Peyer's patch (tissue), 4 donors: ENCODE data around the gene IFT22. TPM values are rescaled to one million over a fixed set of nuclear protein-coding genes. Genes with fewer than 3 reads are reported as not detected.

Experiments
- DNase-seq, 3 donors: peaks; one replicate each; pipeline ENCODE4 v3.0.0-alpha.2; 2017 to 2019
- H3K27ac ChIP-seq, 4 donors: fragments of 200-600 bp; sonication (generic); one replicate each; pipeline ENCODE4 v1.5.1; 2016 to 2019
- H3K27me3 ChIP-seq, 2 donors: fragments of 200-600 bp; sonication (generic); one replicate each; pipeline ENCODE4 v1.5.1; 2019
- H3K36me3 ChIP-seq, 3 donors: fragments of 200-600 bp; sonication (generic); one replicate each; pipeline ENCODE4 v1.5.1; 2016 to 2019
- H3K4me1 ChIP-seq, 4 donors: fragments of 200-600 bp; sonication (generic); one replicate each; pipeline ENCODE4 v1.5.1; 2016 to 2019
- H3K4me3 ChIP-seq, 4 donors: fragments of 200-600 bp; sonication (generic); 1 replicate in 3 of 4; 2 replicates in 1 of 4; pipeline ENCODE4 v1.5.1; 2016 to 2019; ENCODE audit warnings: mild to moderate bottlenecking in 1 of 4
- H3K9me3 ChIP-seq, 4 donors: fragments of 200-600 bp; sonication (generic); one replicate each; pipeline ENCODE4 v1.5.1; 2016 to 2019; ENCODE audit warnings: mild to moderate bottlenecking in 1 of 4
- POLR2A ChIP-seq, 2 donors: fragments of 450-650 bp; IDR thresholded peaks; one replicate each; pipeline ENCODE4 v1.5.1; 2017; ENCODE audit warnings: antibody characterized with exemption in 2 of 2, mild to moderate bottlenecking in 2 of 2, moderate library complexity in 2 of 2
- total RNA-seq, 4 donors: library from RNA; depleted of rRNA; stranded (reverse); fragments of >200 nt; gene quantifications; one replicate each; pipeline ENCODE4 v1.1.0, GENCODE V29; 2016
- TF ChIP-seq, protein P1 (sequence below), 6 experiments: fragments of 450-650 bp in 4 of 6; fragments of 200-600 bp in 2 of 6; sonication (generic) in 1 of 6; IDR thresholded peaks; one replicate each; pipeline ENCODE4 v1.5.1; 2017 to 2019; ENCODE audit warnings: antibody characterized with exemption in 6 of 6, mild to moderate bottlenecking in 3 of 6, moderate library complexity in 1 of 6

IFT22 gene
- total RNA-seq, 4 donors from 2014 or later: 0.85 to 4.6 (median 2.3) TPM

DNA sequence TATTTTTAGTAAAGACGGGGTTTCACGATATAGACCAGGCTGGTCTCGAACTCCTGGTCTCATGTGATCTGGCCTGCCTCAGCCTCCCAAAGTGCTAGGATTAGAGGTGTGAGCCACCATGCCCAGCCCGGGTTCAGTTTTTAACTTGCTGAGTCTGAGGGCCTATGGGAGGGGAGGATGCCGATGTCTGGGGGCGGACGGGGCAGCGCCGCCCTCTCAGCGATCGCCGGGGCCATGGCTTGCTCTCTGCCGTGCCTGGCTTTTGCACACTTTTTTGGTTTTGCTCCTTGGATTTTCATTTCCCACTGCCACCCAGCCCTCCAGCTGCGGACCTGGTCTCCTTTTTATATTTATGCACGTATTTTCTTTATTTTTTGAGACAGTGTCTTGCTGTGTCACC, 25.9 kb upstream of the IFT22 start:
- no peak overlapping the region for H3K27ac ChIP-seq
- no peaks in the 10 kb centered on the region for H3K9me3 ChIP-seq
- H3K4me1 ChIP-seq: peaks cover 0 to 5% (median 0%) of the 10 kb centered on the region in 4 donors
- no peaks in the 10 kb centered on the region for H3K27me3 ChIP-seq
- TF ChIP-seq, protein P1, sequence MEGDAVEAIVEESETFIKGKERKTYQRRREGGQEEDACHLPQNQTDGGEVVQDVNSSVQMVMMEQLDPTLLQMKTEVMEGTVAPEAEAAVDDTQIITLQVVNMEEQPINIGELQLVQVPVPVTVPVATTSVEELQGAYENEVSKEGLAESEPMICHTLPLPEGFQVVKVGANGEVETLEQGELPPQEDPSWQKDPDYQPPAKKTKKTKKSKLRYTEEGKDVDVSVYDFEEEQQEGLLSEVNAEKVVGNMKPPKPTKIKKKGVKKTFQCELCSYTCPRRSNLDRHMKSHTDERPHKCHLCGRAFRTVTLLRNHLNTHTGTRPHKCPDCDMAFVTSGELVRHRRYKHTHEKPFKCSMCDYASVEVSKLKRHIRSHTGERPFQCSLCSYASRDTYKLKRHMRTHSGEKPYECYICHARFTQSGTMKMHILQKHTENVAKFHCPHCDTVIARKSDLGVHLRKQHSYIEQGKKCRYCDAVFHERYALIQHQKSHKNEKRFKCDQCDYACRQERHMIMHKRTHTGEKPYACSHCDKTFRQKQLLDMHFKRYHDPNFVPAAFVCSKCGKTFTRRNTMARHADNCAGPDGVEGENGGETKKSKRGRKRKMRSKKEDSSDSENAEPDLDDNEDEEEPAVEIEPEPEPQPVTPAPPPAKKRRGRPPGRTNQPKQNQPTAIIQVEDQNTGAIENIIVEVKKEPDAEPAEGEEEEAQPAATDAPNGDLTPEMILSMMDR (IDR thresholded peaks at IDR 0.05): no peak
- no peak for TF ChIP-seq POLR2A (IDR thresholded peaks at IDR 0.05)
- no peaks in the 10 kb centered on the region for H3K36me3 ChIP-seq
- no peak for DNase-seq
- no peak overlapping the region for H3K4me3 ChIP-seq

DNA sequence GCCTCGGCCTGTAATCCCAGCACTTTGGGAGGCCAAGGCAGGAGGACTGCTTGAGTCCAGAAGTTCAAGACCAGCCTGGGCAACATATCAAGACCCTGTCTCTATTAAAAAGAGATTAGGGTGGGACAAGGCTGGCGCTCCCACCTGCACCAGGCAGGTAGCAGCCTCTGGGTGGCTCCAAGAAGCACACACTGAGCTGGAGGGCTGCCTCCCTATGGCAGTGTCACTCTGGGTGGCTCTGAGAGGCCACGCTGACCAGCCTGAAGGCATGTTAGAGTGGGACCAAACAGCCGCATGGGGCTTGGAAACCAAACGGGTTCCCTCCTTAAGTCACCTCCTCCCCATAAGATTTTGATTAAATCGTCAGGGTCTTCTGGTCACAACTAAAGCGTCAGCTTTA, 21.3 kb upstream of the IFT22 start:
- Histone ChIP-seq H3K36me3 (no peaks in the 10 kb centered on the region), H3K4me1 (no peaks in the 10 kb centered on the region), H3K27ac (no peak overlapping the region), H3K27me3 (no peaks in the 10 kb centered on the region), H3K9me3 (no peaks in the 10 kb centered on the region), H3K4me3 (no peak overlapping the region)
- no peak for DNase-seq
- TF ChIP-seq, protein P1 (IDR thresholded peaks at IDR 0.05): no peak
- TF ChIP-seq POLR2A (IDR thresholded peaks at IDR 0.05): no peak

DNA sequence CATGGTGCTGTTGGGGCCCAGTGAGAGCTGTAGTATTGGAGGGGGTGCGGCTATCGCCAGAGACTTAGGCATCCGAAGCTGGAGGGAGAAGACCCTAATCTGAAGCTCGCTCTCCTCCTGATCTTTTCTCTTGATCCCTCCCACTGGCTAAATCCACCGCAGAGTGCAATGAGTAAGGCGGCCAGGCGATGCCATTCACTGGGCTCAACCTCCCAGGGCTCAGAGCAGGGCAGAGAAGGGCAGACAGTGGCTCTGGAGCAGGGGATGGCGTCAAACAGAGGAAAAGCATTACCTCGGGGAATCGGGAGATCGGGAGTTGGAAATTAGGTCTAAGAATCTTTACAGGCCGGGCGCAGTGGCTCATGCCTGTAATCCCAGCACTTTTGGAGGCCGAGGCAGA, 18.8 kb upstream of the IFT22 start:
- DNase-seq: no peak
- Histone ChIP-seq H3K27ac (no peak overlapping the region), H3K27me3 (no peaks in the 10 kb centered on the region), H3K36me3 (no peaks in the 10 kb centered on the region), H3K9me3 (no peaks in the 10 kb centered on the region), H3K4me1 (no peaks in the 10 kb centered on the region), H3K4me3 (no peak overlapping the region)
- TF ChIP-seq, protein P1 (IDR thresholded peaks at IDR 0.05): no peak
- no peak for TF ChIP-seq POLR2A (IDR thresholded peaks at IDR 0.05)

DNA sequence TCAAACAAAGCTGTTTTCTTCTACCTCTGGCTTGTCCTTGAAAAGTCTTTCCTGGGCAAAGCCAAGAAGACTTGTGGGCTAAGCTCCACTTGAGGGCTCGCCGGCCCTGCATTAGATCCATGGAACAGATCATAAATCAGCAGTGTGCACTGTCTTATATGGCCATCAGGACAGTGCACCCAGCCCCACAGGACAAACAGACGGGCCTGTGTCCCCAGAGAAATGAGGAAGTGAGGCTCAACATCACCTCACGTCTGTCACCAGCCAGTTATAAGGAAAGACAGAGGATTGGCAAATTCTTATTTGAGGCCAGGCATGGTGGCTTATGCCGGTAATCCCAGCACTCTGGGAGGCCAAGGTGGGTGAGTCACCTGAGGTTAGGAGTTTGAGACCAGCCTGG, 12.3 kb upstream of the IFT22 start:
- H3K4me3 ChIP-seq: no peak overlapping the region
- H3K27me3 ChIP-seq: no peaks in the 10 kb centered on the region
- TF ChIP-seq POLR2A (IDR thresholded peaks at IDR 0.05): no peak
- TF ChIP-seq, protein P1 (IDR thresholded peaks at IDR 0.05): no peak
- no peak overlapping the region for H3K27ac ChIP-seq
- H3K36me3 ChIP-seq: no peaks in the 10 kb centered on the region
- DNase-seq: no peak
- H3K4me1 ChIP-seq: no peaks in the 10 kb centered on the region
- H3K9me3 ChIP-seq: no peaks in the 10 kb centered on the region

DNA sequence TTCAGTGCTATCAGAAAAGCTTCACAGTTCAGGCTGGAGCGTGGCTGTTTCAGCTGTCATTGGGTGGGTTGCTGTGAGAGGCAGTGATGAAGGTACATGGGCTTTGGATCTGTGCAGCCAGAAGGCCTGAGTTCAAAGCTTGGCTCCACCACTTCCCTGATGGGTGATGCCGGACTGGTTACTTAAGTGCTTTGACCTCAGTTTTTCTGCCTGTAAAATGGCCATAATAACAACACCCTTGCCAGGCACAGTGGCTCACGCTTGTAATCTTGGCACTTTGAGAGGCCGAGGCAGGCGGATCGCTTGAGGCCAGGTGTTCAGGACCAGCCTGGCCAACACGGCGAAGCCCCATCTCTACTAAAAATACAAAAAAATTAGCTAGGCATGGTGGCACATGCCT, 10.4 kb upstream of the IFT22 start:
- Histone ChIP-seq H3K27me3 (no peaks in the 10 kb centered on the region), H3K27ac (no peak overlapping the region), H3K9me3 (no peaks in the 10 kb centered on the region), H3K4me1 (no peaks in the 10 kb centered on the region), H3K36me3 (no peaks in the 10 kb centered on the region), H3K4me3 (no peak overlapping the region)
- DNase-seq: no peak
- no peak for TF ChIP-seq POLR2A (IDR thresholded peaks at IDR 0.05)
- TF ChIP-seq, protein P1 (IDR thresholded peaks at IDR 0.05): no peak

DNA sequence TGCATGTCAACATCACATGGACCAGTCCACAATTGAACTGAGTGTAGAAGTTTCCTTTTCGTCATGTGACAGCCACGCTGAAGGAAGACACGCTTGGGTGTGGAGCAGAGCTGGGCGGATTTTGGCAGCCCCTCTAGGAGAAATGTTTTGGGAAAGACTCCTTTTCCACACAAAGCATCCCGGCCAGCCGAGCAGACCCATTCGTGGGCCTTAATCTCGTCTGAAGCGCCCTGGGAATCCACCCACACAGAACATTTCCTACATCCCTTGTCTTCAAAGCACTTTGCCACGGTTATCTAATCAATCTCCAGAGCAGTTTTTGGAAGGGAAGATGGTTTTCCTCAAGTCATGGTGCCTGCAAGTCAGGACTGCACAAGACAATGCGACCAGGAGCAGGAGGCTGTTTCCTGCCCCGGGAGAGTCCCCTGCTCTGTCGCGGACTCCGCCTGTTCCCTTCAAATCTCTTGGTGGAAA, 8.4 kb upstream of the IFT22 start:
- Histone ChIP-seq H3K27me3 (no peaks in the 10 kb centered on the region), H3K36me3 (no peaks in the 10 kb centered on the region), H3K9me3 (no peaks in the 10 kb centered on the region), H3K4me3 (no peak overlapping the region), H3K4me1 (no peaks in the 10 kb centered on the region), H3K27ac (no peak overlapping the region)
- TF ChIP-seq, protein P1 (IDR thresholded peaks at IDR 0.05): no peak
- TF ChIP-seq POLR2A (IDR thresholded peaks at IDR 0.05): no peak
- no peak for DNase-seq
